Stimulated activated CD8-positive, alpha-beta memory T cell treated with anti-CD3 and anti-CD28 coated beads, Interleukin-15, amount 100 ng/mL, for 48 hours (primary cell): ENCODE data around the gene P4HA2.

Experiments used
- DNase-seq, 2 donors: peaks; one replicate each; pipeline ENCODE4 v3.0.0-alpha.2; 2020; ENCODE audit warnings: low read depth in 2 of 2

P4HA2 gene

DNA sequence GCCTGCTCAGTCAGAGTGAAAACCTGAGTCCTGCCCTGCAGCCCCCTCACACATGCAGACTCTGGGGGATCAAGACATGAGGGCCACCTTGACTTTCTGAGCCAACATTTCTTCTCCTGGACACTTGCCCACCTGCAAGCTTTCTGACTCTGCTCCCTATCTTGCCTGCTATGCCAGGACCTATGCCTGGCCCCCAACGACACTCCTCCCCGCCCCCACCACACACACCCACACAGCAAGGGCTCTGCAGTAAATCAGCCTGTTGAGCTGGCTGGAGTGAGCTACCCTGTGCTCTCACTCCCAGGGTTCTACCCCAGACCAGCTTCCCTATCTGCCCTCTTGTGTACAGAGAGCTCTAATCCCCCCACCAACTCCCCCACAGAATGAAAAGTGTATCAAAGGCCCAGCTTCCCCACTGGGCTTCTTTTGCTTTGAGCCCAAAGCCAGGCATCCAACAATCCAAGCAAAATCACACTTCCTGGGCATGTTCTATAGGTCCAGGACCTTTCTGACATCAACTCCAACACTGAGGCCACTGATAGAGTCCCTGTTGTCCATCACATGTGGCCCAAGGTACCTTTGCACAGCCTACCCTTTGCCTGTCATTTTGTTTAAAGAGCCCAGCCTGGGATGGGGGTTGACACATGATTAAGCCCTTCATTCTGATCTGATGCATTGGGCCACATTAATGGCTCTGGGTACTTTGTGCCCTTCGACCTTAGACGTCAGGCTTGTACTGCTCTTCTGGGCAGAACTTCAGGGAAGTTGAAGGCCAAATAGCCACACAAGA is 37.1 kb upstream of the P4HA2 start:
- DNase-seq, result no peak

DNA sequence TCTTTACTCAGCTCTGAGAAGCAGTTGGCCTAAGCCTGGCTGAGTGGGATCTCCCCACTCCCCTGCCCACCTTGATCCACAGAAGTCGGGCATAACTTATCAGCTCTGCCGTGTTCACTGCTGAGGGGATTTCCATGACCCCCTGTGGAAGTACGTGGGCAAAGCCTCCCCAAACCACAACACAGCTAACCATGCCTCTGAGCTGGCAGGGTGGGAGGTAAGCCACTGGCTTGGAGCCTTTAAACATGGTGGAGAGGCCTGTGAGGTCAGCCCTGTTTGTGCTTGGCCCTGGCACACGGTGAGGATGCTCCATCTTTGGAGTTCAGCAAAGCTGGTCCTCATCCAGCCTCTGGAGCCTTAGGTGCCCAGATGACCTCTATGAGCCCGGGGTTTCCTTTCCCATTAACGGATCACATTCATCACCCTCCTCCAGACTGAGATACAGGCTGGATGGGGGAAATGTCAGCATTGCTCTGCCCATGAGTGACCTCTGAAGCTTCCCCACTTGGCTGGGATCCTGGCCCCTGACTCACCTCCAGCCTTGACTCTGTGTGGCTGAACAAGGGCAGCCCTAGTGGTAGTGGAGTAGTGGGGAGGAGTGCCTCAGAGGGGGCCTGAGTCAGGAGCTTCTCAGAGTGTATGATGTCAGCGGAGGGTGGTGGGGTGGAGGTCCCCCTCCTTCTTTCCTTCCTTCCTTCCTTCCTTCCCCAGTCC is 36.1 kb upstream of the P4HA2 start:
- DNase-seq, result peak; percentile 36 to 54

DNA sequence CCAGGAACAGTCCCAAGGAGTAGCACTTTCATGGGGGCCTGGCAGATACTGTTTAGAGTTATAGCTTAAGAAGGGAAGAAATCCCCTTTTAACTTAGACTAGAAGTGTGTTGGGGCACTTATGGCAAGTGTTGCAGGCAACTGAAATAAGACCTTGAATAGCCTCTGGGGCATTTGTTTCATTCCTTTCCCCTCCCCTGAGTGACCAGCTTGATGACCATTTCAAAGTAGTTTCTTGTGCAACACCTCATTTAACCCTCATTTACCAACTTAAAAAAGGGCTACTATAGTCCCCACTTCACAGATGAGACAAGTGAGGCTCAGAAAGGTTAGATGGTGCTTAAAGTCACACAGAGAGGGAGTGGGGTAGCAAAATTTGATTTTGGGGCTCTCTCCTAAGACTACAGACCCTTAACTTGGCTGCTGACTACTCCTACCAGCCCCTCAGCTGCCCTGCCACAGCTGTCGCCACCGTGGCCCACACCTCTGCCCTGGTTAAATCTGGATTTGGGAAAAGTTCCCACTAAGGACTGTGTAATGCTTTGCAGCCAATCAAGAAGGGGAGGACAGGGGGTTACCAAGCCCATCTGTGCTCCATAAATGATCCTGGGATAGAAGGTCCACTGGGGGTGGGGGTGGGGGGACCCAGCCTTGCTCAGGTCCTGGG is 35.4 kb upstream of the P4HA2 start:
- DNase-seq, result no peak

GRCh38 chr5:132261881-132262845 is 34.5 kb upstream of the P4HA2 start:
- DNase-seq, result no peak

- peak; percentile 65 to 71 for DNase-seq
Observed at GRCh38 chr5:132260714-132261551, 33.3 kb upstream of the P4HA2 start.

- peak in 1 of 2 donors; percentile 16 for DNase-seq
Observed at GRCh38 chr5:132260051-132260450, 32.4 kb upstream of the P4HA2 start.

- DNase-seq, result no peak
Observed at GRCh38 chr5:132259069-132259851, 31.6 kb upstream of the P4HA2 start.

- DNase-seq, result no peak
Observed at GRCh38 chr5:132258102-132259068, 30.7 kb upstream of the P4HA2 start.

DNA sequence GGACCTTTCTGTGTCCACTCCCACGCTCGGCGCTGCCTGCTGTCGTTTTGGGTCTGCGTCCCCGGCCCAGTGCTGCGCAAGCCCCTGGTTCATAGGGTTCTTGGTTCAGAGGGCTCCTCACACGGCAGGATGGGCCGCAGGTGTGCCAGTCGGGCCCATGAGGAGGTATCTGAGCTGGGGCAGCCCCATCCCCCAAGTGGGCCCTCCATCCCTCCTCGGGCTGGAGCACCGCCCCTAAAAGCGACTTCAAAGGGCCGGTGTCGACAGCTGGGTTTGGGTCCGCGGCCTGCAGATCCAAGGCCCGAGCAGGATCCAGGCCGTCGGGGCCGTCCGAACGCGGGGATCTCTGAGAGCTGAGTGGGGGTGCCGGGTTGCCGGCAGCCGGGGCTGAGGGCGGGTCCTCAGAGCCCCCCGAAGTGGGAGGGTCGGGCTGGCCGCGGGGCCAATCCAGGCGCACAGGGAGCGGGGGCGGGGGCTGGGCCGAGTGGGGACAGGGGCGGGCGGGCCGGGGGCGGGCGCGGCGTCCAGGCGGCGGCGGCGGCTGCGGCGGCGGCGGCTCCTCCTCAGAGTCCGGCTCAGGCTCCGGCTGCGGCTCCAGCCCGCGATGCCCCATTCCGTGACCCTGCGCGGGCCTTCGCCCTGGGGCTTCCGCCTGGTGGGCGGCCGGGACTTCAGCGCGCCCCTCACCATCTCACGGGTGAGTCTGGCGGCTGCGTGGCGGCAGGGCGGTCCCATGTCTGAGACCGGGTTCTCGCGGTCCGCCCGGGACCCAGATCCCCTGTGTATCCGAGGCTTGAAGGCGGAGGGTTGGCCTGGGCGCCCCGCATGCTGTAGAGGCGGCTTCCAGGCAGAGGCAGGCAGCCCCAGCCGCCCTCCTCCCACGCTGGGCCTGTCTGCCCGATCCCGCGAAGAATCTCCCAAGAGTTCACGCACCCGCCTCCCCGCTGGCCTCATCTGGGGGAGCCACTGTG is 29.8 kb upstream of the P4HA2 start, which contains the start of gene PDLIM4:
TSS of gene PDLIM4 (plus strand) at position 566 of the 971 bp plus-strand sequence. CDS start at position 605, 39 bp downstream.
- no peak for DNase-seq

DNA sequence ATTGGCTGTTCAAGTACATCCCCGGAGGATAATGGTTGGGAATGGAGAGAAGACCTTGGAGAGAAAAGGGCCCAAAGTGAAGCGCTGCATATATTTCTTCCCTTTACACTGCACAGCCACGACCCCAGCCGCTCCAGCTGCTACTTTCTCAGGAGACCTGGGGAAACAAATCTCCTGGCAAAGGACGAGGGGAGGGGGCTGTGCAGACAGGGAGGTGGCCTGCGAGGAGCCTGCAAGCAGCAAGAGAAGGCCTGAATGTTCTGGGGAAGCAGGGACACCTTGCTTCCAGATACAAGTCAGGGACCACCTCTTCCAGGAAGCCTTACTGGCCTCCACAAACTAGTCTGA is 29.1 kb upstream of the P4HA2 start:
- DNase-seq, result no peak

DNA sequence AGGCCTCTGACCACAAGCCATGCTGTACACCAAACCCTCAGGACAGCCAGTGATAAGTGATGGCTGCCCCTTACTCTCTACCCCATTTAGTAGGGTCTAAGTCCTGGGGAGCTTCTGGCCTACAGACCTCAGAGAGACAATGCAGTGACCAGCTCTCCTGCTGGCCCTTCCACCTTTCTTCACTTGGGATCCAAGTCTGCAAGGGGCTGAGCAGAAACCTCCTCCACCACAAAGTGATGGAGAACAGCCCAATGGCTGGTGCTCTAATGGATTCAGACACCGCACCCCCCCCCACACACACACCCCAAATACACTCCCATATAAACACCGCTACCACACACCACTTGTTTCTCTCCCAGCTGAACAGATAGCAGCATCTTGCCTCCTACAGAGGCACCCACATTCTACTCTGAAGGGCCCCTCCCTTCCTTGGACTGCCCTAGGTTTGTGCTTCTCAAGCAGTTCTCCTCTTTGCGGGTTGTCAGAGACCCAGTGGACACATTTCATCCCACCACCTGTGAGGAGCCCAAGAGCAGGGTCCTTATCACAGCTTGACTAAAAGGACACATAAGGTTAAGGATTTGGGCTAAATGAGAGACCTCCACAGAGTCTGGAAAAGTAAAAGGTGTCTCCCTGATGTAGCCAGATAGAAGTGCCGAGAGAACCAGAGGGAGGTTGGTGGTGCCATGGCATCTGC is 28.6 kb upstream of the P4HA2 start:
- no peak for DNase-seq

DNA sequence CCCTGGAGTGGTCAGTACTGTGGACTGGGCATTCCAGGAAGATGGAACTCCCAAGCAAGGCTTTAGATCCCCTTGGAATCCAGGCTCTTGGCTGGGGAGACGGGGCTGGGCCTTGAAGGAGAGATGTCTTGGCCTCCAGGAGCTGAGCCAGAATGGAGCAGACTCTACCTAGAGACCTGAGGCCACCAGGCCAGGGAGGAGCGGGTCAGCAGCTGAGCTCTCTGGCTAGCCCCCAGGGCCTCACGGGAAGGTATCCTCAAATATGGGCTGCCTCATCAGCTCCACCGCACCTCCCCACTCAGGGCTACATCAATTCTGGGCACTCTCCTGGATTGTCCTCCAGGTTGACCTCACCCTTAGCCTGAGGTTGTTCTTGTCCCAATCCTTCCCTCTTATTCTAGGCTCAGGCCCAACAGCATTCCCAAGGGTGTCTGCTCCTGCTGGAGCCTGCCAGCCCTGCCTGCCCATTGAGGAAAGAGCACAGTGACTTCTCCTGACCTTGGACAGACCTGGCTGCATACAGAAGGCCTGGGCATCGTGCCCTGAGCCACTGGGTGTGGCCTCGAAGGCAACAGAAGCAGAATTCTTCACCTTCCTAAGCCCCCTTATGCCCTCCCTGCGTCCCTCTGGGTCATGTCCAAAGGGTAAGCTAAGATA is 26.8 kb upstream of the P4HA2 start:
- DNase-seq, result no peak

- DNase-seq, result no peak
Observed at GRCh38 chr5:132253452-132254320, 26.0 kb upstream of the P4HA2 start.

GRCh38 chr5:132253008-132253441 is 25.4 kb upstream of the P4HA2 start:
- DNase-seq, result no peak

GRCh38 chr5:132251220-132251725 is 23.6 kb upstream of the P4HA2 start:
- no peak for DNase-seq
